ENCODE measurements around the gene ITIH5.
A peak's percentile ranks its signal among the peaks of the same experiment; 100 is the strongest.

ITIH5 gene

DNA sequence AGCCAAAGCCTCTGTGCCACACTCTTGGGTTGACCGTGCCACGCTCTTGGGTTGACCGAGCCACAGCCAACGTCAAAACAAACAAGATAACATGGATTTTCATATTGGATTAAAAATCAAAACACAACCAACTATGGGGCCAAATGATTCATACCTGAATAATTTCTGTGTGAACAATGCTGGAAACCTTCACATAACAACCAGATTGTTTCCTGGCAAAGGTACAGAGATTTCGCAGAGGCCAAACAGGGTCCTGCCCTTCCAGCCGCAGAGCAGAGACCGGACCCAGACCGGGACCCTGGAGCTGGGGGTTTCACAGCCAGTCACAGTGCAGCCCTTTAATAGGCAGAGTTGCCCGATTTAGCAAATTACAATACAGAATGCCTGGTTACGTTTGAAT lies 40.5 kb downstream of the ITIH5 start:
- DNase-seq (ENCODE audit: low spot score): no peak

DNA sequence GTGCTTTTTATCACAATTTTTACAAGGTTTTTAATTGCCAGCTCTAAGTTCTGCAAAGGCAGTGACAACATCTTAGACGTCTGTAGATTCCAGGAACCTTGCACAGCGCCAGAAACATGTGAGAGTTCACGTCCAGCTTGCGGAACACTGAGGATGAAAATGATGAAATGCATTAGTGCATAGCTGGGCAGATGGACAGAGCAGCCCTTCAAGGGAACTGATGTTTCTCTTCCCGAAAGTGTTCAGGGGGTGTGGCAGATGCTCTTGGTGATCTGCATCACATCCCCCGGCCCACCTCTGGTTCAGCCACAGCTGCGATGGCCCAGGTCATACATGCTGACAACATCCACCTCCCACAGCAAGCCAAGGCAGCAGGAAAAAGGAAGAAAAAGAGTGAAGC lies 40.9 kb downstream of the ITIH5 start:
- DNase-seq (ENCODE audit: low spot score): no peak

DNA sequence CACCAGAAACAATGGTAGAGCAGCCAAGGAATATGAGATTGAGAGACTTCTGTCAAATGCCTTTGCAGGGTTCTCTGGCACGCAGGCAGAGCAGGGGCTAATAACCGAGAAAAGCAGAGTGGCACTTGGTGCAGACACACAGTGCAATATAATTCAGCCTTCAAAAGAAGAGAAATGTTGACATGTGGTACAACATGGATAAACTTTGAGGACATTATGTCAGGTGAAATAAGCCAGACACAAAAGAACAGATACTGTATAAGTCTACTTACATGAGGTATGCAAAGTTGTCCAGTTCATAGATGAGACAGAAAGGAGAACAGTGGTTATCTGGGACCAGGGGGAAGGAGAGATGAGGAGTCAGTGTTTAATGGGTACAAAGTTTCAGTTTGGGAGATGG lies 41.8 kb downstream of the ITIH5 start:
- DNase-seq (ENCODE audit: low spot score): no peak

DNA sequence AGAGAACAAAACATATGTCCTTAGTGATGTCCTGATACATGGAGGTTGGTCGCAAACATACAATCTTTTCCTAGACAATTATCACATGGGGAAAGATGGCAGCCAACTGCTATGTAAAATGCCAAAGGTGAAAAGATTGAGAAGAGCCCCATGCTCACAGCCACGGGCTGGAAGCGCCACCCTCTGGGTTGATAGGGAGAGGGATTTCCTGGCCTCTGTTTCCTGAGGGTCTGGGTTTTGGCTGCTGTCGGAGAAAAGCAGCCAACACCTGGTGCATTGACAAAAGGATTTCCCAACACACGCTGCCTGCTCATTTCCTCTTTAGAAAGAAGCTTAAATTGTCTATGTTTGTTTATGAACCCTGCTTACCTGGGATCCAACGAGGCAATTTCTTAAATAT lies 43.8 kb downstream of the ITIH5 start:
- DNase-seq (ENCODE audit: low spot score): no peak

DNA sequence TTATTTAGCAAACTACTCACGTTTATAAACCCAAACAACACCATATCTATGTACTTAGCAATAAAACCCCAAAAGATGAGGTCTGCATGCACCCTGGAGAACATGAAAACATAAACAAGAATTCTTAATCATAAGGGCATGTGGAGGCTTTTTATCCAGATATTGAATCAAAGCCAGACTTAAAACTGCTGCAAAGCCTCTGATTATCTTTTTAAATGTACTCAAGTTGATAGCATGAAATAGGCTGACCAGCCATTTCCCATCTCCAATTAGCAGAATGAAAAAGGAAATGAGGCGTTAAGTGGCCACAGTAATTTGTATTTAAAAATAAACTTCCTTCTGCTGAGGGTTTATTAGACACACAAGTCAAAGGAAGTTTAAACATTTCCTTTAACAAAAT lies 48.3 kb downstream of the ITIH5 start:
- DNase-seq (ENCODE audit: low spot score): no peak

DNA sequence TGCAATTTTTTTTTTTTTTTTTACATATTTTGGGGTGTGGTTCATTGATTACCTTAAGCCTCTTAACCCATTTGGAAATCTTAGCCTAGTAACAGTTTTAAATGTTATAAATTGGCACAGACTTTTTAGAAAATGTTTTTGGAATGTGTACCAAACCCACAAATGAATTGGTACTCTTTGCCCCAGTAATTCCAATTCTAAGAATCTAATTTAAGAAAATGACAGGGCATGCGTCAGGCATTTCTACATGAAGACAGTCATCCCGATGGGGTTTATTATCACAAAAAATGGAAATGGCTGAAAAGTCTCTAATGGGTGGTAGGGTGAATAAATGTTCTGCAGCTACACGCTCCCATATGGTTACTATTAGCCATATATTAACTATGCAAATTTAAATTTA lies 54.9 kb downstream of the ITIH5 start:
- DNase-seq (ENCODE audit: low spot score): no peak

DNA sequence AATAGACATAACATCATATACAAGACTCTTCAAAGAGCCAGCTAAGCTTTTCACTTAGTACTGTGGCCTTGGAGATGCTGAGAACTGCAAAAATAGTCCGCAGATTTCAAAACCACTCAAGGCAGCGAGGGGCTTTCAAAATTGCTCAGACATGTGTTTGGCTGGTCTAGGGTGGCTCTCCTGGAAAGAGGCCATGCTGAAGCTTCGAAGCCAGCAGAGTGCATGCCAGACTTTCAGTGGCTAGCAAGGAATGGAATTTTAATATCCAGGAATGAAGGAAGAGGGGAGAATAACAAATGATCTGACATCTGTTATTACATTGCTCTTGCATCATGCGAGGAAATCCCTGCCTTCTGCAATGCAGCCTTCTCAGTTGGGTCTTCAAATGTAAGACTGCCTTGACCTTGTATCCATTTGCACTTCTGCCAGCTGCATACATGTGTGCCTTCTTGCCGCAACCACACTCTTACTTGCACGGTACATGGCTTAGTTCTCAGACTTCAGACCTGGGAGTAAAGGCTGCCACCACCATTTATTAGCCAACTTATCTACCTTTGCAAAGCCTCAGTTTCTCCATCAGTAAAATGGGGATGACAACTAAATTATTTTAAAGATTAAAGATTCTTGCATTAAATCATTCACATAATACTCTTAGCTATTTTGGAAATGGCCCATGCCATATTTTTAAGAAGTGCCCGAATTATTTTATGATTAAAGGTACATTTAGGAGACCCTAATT lies 55.9 kb downstream of the ITIH5 start:
- DNase-seq (ENCODE audit: low spot score): peak; percentile 49

DNA sequence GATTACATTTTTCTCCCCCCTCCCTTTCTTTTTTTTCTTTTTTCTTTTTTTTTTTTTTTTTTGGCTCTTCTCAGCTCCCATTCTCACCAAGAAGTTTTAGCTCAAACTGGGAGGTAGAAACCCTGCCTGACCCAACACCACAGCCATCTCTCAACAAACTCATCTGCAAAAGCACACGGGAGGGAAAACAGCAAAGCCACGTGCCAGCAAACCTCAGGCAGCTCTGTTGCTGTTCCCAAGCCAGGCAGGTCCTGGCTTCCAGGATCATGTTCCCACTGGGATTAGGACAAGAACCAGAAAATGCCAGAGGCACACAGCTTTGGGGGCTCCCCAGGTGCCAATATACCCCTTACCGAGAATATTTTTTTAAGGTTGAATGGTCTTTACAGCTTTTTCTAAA lies 56.7 kb downstream of the ITIH5 start:
- no peak for DNase-seq (ENCODE audit: low spot score)

DNA sequence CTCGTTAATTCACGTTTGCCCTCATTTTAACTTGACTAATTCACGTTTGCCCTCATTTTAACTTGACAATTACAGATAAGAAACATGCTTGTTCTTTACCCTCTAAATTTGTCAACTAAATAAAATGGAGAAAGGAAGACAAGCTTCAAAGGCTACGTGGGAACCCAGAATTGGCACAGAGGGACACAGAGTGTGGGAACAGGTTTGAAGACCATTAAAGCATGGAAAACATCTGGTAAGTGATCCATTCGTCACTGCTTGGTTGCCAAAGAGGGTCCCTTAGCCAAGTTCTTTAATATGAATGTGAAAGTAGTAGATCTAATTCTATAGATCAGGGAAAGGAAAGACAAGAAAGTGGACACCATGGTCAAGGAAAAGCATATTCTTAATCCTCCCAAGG lies 57.2 kb downstream of the ITIH5 start:
- no peak for DNase-seq (ENCODE audit: low spot score)

DNA sequence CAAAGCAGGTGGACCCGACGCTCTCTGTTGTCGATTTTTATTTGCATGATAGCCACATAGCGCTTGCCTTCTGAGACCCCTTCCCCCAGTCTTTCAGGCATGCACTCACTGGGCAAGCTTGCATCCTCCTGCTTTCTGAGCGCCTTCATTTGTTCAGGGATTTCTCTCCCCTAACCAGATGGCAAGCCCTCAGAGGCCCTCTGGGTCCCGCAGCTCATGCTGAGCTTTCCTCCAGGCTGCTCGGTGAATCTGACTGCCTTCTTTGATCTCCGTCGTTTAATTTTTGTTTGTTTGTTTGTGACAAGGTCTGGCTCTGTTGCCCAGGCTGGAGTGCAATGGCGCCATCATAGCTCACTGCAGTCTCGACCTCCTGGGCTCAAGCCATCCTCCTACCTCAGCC lies 58.8 kb downstream of the ITIH5 start:
- DNase-seq (ENCODE audit: low spot score): no peak

DNA sequence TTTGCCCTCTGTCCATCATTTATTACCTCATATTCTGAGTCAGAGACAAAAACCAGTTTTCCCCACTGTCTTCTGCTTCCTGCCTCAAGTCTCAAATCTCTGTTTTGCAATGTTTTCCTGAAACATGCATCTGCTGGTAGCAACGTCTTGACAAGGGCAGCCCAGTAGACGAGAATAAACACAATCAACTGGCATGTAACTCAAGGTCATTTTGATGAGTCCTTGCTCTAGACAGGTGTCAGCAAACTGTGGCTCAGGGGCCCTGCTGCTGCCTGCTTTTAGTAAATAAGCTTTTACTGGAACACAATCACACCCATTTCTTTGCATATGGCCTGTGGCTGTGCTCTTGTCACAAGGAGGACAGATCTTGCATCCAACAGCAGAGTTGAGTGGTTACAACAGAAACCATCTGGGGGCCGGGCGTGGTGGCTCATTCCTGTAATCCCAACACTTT lies 59.8 kb downstream of the ITIH5 start:
- DNase-seq (ENCODE audit: low spot score): no peak

DNA sequence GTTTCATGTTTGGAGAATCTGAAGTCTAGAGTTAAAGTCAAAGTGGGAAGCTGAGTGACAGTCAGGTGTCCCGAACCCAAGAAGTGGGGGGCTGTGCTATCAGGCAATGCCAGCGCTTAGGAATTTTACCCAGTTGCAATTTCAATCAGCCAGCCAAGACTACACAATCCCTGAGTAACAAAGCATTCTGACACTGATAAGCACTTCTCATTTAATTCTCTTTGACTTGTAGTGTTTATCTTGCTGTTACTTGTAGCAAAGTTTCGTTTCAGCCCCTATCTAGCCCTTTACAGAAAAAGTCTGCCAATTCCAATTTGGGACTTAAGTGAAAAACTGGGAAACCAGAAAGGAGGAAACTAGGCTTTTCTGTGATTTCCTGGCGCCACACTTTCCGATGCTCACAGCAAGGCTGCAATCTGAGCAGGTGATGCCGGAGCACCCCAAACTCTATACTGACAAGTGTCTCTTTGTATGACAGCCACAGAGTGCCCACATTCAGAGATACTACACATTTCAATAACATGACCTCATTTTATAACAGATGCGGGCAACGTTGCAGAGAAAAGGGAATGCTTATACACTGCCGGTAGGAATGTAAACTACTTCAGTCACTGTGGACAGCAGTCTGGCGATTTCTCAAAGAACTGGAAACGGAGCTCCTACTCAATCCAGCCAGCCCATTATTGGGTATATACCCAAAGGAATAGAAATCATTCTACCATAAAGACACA lies 61.0 kb downstream of the ITIH5 start:
- DNase-seq (ENCODE audit: low spot score): no peak

DNA sequence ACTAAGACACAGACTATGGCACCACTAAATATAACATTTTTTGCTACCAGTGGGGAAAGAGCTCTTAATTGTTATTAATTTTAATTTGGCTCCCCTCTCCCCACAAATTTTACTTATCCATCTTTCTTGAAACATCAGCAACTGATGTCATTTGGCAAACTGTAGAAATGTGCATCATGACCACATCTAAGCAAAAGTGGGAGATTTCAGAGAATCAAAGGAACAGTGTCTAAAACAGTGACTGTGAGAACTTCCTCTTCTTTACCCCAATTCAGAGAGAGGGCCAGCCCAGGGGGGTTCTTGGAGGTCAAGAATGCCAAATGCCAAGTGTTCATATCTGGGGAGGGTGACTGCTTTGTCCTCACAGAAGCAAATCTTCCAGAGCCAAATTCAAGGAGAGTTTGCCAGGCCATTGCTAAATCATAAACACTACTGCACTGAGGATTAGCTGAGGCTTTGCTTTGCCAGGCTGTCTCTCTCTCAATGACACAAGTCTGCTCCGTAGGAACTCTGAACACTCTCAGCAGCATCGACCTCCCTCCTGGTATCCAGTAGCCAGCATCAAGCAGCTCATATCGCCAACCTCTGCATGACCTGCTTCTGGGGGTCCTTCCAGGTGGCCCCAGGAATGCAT lies 65.6 kb downstream of the ITIH5 start:
- no peak for DNase-seq (ENCODE audit: low spot score)

DNA sequence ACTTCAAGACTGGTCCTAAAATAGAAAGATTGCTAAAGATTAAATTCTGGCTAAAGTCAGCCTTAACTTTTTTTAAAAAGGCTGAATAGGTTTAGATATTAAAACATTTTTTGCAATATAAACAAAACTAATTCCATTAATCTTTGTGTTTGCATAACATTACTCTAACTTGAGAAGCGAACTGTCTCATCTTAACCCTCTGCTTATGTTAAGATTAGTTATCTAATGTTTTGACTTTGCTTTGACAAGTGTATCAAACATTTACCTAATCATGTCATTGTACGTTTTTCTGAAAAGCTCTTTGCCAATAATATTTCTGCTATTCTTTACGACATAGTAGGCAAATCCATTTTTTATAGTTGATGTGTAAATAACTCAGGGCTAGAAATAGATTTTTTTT lies 68.0 kb downstream of the ITIH5 start:
- DNase-seq (ENCODE audit: low spot score): no peak

DNA sequence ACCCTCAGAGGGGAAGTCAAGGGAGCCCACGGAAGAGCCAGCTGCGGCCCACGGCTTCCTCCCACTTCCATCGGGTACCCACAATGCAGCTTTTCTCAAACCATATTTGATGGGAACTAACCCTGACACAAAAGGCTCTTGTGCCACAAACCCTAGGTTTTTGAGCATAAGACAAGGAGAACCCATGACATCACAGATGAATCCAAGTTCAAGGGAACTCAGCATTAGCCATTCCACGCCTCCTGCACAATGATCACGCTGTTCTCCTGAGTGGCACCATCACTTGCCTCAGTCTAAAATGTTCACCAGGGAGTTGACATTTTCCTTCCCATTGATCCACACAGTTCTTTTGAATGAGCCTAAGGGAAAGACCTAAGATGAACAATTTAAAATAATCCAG lies 70.4 kb downstream of the ITIH5 start:
- DNase-seq (ENCODE audit: low spot score): peak; percentile 11

DNA sequence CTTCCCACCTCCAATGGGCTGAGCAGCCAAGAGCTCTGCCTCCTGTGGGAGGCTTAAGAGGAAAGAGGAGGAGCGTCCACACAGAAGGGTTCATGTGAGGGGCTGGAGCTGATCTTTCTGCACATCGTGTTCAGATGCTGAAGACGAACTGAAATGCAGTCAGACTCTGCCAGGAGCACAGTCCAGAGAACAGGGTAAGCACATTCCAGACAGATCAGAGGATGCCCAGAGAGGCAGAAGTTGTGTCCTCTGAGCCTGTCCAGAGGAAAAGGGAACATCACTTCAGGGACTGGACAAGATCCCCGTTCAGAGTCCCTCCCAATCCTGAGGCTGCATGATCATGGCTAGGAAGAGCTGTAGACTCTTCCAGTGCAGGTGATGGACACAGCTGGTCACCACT lies 72.9 kb downstream of the ITIH5 start:
- no peak for DNase-seq (ENCODE audit: low spot score)

DNA sequence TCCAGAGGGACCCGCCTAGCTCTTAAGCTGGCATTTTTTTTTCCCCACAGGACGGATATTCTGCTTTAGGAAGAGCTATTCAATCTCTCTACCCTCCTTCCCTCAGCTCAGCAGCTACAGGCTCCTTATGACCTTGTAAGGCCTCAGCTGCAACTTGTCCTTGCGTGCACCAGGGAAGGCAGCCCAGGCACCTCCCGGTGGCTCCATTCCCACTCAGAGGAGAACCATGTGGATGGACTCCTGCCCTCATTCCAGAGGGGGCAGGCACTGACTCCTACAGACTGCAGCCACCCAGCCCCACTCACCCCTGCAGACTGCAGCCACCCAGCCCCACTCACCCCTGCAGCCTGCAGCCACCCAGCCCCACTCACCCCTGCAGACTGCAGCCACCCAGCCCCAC lies 73.7 kb downstream of the ITIH5 start:
- peak; percentile 19 for DNase-seq (ENCODE audit: low spot score)

DNA sequence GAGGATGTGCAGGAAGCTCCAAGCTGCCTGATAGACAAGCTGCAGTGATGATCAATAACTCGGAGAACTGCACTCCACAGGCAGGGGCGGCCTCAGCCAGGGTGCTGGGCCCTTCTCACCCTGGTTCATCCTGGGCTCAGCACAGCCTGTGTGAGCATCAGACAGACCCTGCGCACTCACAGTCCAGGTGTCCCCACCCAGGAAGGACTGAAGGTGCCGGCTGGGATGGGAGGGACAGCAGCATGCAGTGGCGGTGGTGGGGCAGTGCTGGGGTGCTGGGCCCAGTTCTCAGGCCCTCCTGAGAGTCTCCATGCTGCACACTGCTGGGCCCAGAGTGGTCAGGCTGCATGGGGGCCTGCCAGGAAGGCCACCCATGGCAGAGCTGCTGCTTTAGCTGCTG lies 74.1 kb downstream of the ITIH5 start:
- DNase-seq (ENCODE audit: low spot score): no peak

DNA sequence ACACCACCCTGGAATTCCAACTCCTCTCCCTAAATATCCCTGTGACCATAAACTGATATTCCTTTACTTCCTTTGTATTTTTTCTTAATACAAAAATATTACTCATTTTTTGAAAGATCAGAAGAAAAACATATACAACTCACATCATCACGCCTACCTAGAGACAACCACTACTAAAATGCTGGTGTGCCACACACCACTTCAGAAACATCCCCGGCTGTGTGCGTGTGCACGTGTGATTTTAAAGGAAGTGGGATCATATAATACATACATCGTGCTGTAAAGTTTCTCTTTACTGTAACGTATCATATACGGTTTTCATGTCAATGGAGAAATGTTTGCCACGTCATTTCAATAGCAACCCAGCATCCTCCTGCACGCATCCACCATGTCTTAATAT lies 76.5 kb downstream of the ITIH5 start:
- no peak for DNase-seq (ENCODE audit: low spot score)

DNA sequence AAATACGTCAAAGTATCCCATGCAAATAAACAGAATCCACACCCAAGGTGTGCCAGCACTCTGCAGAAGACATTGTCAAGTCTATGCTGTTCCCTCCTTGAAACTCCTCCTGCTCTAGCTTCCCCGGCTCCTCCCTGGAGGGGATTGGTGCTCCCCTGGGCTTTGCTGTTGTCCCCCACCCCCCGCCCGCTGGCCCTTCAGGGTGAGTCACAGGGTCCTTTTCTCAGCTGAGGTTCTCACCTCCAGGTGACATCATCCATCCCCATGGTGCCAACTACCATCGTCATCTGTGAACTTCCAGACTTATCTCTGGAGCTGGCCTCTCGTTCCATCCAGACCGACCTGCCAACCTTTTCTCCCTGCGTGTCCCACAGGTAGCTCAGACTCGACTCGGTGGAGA lies 77.0 kb downstream of the ITIH5 start:
- DNase-seq (ENCODE audit: low spot score): no peak

DNA sequence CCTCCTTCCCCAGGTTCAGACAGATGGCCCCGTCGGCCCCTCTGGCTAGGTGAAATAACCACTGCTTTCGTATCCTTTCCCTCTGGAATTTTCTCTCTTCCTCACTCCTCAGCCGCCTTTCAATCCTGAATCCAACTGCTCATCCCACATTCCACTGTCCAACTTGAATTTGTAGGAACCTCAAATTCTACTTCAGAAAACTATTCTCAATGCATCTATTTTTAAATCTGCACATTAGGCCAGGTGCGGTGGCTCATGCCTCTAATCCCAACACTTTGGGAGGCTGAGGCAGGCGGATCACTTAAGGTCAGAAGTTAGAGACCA lies 78.9 kb downstream of the ITIH5 start:
- DNase-seq (ENCODE audit: low spot score): no peak

DNA sequence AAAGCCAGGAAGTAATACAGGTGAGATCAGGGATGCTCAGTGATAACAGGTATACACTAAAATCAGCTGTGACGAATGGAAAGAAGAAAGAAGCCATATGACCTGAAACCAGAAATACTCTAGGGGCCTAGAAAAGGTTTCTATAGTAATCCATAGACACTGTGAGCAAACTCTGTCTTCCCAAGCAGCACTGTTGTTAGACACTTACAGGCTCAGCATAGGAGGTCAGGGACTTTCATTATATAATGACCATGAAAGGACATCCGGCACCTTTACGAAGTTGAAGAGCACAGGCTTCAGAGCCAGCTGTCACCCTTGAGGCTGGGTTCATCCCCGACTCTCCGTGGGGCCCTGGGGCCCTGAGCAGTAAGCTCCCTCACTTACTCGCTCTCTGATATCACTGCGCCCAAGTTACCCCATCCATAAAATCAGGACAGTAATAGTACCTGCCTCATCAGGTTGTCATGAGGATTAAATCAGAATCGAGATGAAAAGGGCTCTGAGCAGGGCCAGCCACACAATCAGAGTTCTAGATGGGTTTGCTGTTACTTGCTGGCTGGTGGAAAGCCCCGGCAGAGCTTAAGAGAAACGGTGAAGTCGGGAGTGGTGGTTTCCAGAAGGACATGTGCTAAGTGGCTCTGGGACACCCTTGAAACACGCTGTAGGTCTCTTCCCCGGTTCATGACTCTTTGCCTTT lies 79.5 kb downstream of the ITIH5 start:
- no peak for DNase-seq (ENCODE audit: low spot score)

DNA sequence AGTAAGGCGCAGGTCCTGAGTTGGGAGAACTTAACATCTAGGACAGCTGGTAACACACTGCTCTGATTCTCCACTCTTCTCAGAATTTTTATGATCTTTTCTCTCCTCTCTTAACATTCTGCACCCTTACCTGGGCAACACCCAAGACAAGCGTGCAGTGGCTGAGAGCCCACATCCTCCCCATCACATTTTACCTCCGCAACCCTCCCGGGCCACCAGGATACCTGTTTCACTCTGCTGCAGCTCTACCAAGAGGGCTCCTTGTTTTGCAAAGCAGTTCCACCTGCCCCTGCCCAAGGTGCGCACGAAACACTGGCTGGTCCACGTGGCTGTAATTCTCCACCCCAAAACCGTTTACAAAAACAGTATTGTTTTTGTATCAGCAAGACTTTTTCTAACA lies 81.5 kb downstream of the ITIH5 start:
- no peak for DNase-seq (ENCODE audit: low spot score)
